Astrocyte (in vitro differentiated cells and primary cell): ENCODE measurements around the gene TEX51. TPM values are rescaled to one million over a fixed set of nuclear protein-coding genes. Genes with fewer than 3 reads are reported as not detected.

ENCODE experiments used
- DNase-seq: peaks from one replicate; pipeline ENCODE4 v3.0.0-alpha.2; 2010; ENCODE audit warnings: low read depth
- FAIRE-seq: peaks from 2 replicates; lab custom pipeline; 2011; peaks lifted over from hg19 to GRCh38; lab: Jason Lieb, UNC
- H2AFZ ChIP-seq: 2 replicates; pipeline ENCODE4 v1.6.0; 2012; ENCODE audit warnings: low read depth, low read length, inconsistent platforms
- H3K27ac ChIP-seq: 2 replicates; pipeline ENCODE4 v1.5.1; 2011; ENCODE audit warnings: low read depth, low read length, inconsistent platforms
- H3K27me3 ChIP-seq: 2 replicates; pipeline ENCODE4 v1.6.0; 2011; ENCODE audit warnings: low read length, inconsistent platforms; ENCODE audit not compliant: insufficient read depth
- H3K36me3 ChIP-seq: 2 replicates; pipeline ENCODE4 v1.5.1; 2011; ENCODE audit warnings: low read length, inconsistent platforms; ENCODE audit not compliant: insufficient read depth
- H3K4me1 ChIP-seq: 2 replicates; pipeline ENCODE4 v1.5.1; 2011; ENCODE audit warnings: low read length, inconsistent platforms; ENCODE audit not compliant: insufficient read depth
- H3K4me2 ChIP-seq: 2 replicates; pipeline ENCODE4 v1.6.0; 2012; ENCODE audit warnings: low read length, inconsistent platforms
- H3K4me3 ChIP-seq: 2 replicates; pipeline ENCODE4 v1.5.1; 2011; ENCODE audit warnings: low read depth, mild to moderate bottlenecking, low read length, inconsistent platforms; ENCODE audit not compliant: insufficient read depth
- H3K79me2 ChIP-seq: 2 replicates; pipeline ENCODE4 v1.6.0; 2012; ENCODE audit warnings: mild to moderate bottlenecking, low read length, inconsistent platforms; ENCODE audit not compliant: insufficient read depth
- H3K9ac ChIP-seq: 2 replicates; pipeline ENCODE4 v1.6.0; 2012; ENCODE audit warnings: mild to moderate bottlenecking, low read length, inconsistent platforms
- H3K9me3 ChIP-seq: 2 replicates; pipeline ENCODE4 v1.5.1; 2012; ENCODE audit warnings: low read depth, mild to moderate bottlenecking, low read length, inconsistent platforms; ENCODE audit not compliant: insufficient read depth
- H4K20me1 ChIP-seq: 2 replicates; pipeline ENCODE4 v1.6.0; 2012; ENCODE audit warnings: low read length, inconsistent platforms; ENCODE audit not compliant: insufficient read depth
- H3K27ac Mint-ChIP-seq: one replicate; pipeline ENCODE4 v1.8.0; 2021; ENCODE audit warnings: mild to moderate bottlenecking, mixed read lengths; ENCODE audit not compliant: unreplicated experiment
- H3K27me3 Mint-ChIP-seq: one replicate; pipeline ENCODE4 v1.8.0; 2021; ENCODE audit warnings: low read depth, mixed read lengths; ENCODE audit not compliant: unreplicated experiment
- H3K36me3 Mint-ChIP-seq: one replicate; pipeline ENCODE4 v1.8.0; 2021; ENCODE audit warnings: low read depth, mixed read lengths; ENCODE audit not compliant: unreplicated experiment
- H3K4me1 Mint-ChIP-seq: one replicate; pipeline ENCODE4 v1.8.0; 2021; ENCODE audit warnings: low read depth, mixed read lengths; ENCODE audit not compliant: unreplicated experiment
- H3K4me3 Mint-ChIP-seq: one replicate; pipeline ENCODE4 v1.8.0; 2021; ENCODE audit warnings: mild to moderate bottlenecking, moderate library complexity, mixed read lengths; ENCODE audit not compliant: unreplicated experiment
- H3K9me3 Mint-ChIP-seq: one replicate; pipeline ENCODE4 v1.8.0; 2021; ENCODE audit warnings: mild to moderate bottlenecking, mixed read lengths; ENCODE audit not compliant: unreplicated experiment
- EZH2 ChIP-seq: IDR thresholded peaks from 2 replicates; pipeline ENCODE4 v1.6.1; 2012; ENCODE audit warnings: mild to moderate bottlenecking, low read length, inconsistent platforms; ENCODE audit not compliant: insufficient read depth
- total RNA-seq: library from RNA; stranded (reverse); gene quantifications from 2 replicates; pipeline ENCODE4 v1.2.1, GENCODE V29; 2021
- TF ChIP-seq, protein P1 (sequence below): IDR thresholded peaks from 2 replicates; pipeline ENCODE4 v1.5.1; 2011; ENCODE audit warnings: low read depth, mild to moderate bottlenecking, inconsistent platforms, low read length, moderate library complexity; ENCODE audit not compliant: insufficient read depth

Gene TEX51
- total RNA-seq, 1 donor from 2014 or later, result not detected

DNA sequence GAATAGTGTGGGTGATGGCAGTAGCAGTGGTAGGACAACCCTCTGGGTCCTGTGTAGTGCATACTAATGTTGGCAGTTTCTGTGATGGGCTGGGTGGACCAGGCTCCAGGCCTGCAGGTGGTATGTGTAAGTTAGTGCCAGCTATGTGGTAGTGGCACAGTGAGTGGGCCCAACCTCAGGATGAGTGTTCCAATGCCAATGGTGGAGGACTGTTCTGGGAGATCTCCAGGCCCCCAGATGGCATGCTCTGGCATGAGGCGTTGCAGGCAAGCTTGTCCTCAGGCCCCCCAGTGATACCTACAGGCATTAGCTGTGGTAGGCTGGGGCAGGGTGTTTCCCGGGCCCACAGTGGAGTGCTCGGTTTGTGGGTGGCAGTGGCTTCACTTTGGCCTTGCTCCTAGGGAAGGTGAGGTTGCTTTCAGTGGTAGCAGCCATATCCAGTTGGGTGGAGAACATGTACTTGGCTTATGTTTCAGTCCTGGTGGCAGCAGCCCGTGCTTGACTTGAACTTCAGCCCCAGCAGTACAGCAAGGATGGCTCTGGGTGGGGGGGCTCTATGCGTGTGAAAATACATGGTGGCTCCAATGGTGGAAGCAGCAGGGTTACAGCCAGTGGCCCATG lies 32.4 kb downstream of the TEX51 start:
- Histone ChIP-seq H4K20me1 (no peaks in the 10 kb centered on the region), H3K36me3 (no peaks in the 10 kb centered on the region), H3K4me1 (no peaks in the 10 kb centered on the region), H2AFZ (no peak overlapping the region), H3K27ac (no peak overlapping the region), H3K9ac (no peak overlapping the region), H3K27me3 (no peaks in the 10 kb centered on the region), H3K4me2 (no peak overlapping the region), H3K79me2 (no peaks in the 10 kb centered on the region), H3K4me3 (no peak overlapping the region), H3K9me3 (no peaks in the 10 kb centered on the region)
- Mint-ChIP-seq H3K9me3 (peaks cover 5% of the 10 kb centered on the region), H3K4me1 (peaks cover 3% of the 10 kb centered on the region), H3K4me3 (no peak overlapping the region), H3K36me3 (no peaks in the 10 kb centered on the region), H3K27me3 (peaks cover 6% of the 10 kb centered on the region), H3K27ac (no peak overlapping the region)
- no peak for TF ChIP-seq EZH2
- TF ChIP-seq, protein P1, sequence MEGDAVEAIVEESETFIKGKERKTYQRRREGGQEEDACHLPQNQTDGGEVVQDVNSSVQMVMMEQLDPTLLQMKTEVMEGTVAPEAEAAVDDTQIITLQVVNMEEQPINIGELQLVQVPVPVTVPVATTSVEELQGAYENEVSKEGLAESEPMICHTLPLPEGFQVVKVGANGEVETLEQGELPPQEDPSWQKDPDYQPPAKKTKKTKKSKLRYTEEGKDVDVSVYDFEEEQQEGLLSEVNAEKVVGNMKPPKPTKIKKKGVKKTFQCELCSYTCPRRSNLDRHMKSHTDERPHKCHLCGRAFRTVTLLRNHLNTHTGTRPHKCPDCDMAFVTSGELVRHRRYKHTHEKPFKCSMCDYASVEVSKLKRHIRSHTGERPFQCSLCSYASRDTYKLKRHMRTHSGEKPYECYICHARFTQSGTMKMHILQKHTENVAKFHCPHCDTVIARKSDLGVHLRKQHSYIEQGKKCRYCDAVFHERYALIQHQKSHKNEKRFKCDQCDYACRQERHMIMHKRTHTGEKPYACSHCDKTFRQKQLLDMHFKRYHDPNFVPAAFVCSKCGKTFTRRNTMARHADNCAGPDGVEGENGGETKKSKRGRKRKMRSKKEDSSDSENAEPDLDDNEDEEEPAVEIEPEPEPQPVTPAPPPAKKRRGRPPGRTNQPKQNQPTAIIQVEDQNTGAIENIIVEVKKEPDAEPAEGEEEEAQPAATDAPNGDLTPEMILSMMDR, result no peak
- DNase-seq (no peak), FAIRE-seq (no peak)

DNA sequence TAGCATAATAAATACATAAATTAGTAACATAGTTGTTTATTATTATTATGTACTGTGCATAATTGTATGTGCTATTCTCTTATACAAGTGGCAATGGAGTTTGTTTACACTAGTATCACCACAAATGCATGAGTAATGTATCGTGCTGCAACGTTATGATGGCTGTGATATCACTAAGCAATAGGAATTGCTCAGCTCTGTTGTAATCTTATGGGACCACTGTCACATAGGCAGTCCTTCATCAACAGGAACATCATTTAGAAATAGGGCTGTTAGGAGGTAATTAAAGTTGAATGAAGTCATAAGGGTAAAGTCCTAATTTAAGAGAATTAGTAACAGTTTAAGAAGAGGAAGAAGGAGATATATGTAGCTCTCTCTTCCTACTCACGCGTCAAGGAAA lies 33.8 kb downstream of the TEX51 start:
- Histone ChIP-seq H3K27ac (no peak overlapping the region), H3K36me3 (no peaks in the 10 kb centered on the region), H3K4me2 (no peak overlapping the region), H3K4me1 (no peaks in the 10 kb centered on the region), H3K9me3 (no peaks in the 10 kb centered on the region), H4K20me1 (no peaks in the 10 kb centered on the region), H3K79me2 (no peaks in the 10 kb centered on the region), H3K9ac (no peak overlapping the region), H2AFZ (no peak overlapping the region), H3K27me3 (no peaks in the 10 kb centered on the region), H3K4me3 (no peak overlapping the region)
- DNase-seq (no peak), FAIRE-seq (no peak)
- no peak overlapping the region for H3K27ac Mint-ChIP-seq
- H3K4me3 Mint-ChIP-seq, result no peak overlapping the region
- H3K27me3 Mint-ChIP-seq, result peaks cover 13% of the 10 kb centered on the region
- H3K4me1 Mint-ChIP-seq, result peaks cover 3% of the 10 kb centered on the region
- no peaks in the 10 kb centered on the region for H3K36me3 Mint-ChIP-seq
- TF ChIP-seq, protein P1, result no peak
- TF ChIP-seq EZH2, result no peak
- peaks cover 3% of the 10 kb centered on the region for H3K9me3 Mint-ChIP-seq

DNA sequence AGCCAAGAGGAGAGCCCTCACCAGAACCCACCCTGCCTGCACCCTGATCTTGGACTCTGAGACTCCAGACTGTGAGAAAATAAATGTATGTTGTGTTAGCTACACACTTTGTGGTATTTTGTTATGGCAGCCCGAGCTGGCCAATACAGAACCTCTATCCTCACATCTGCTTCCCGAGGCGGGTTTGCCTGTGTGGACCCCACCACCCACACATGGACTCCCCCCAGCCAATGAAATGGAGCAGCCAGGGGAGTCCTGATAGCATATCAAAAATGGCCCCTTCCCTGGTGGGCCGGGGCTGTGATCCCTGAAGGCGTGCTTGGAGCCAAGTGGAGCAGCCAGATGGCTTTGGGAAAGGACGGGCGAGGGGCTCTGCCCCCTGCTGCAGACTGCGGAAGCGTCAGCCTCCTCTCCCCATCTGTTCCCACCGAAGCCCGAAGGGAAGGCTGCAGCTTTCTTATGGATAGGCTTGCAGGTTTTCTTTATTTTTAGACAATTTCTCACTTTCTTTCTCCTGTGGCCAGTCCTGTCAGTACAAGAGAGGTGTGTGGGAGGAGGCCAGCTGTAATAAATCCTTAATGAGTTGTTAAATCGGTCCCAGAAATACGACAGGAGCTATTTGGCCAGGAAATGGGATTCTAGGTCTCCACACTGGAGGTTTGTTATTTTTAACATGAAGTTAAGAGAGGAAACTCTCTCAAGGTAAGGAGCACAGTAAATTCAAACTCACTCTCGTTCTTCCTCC lies 34.4 kb downstream of the TEX51 start:
- Mint-ChIP-seq H3K27ac (no peak overlapping the region), H3K4me3 (no peak overlapping the region), H3K27me3 (peaks cover 17% of the 10 kb centered on the region), H3K9me3 (peaks cover 3% of the 10 kb centered on the region), H3K4me1 (peaks cover 3% of the 10 kb centered on the region), H3K36me3 (no peaks in the 10 kb centered on the region)
- no peaks in the 10 kb centered on the region for H3K4me1 ChIP-seq
- no peaks in the 10 kb centered on the region for H3K9me3 ChIP-seq
- H3K4me3 ChIP-seq, result no peak overlapping the region
- H3K27ac ChIP-seq, result no peak overlapping the region
- TF ChIP-seq, protein P1, result no peak
- no peak for TF ChIP-seq EZH2
- no peaks in the 10 kb centered on the region for H4K20me1 ChIP-seq
- H3K36me3 ChIP-seq, result no peaks in the 10 kb centered on the region
- FAIRE-seq (no peak), DNase-seq (no peak)
- H3K9ac ChIP-seq, result no peak overlapping the region
- H3K4me2 ChIP-seq, result no peak overlapping the region
- H3K27me3 ChIP-seq, result no peaks in the 10 kb centered on the region
- H3K79me2 ChIP-seq, result no peaks in the 10 kb centered on the region
- no peak overlapping the region for H2AFZ ChIP-seq
